HepG2 (cell line): ENCODE measurements around the gene MAN2A1. TPM values are rescaled to one million over a fixed set of nuclear protein-coding genes. Genes with fewer than 3 reads are reported as not detected.
A peak's percentile ranks its signal among the peaks of the same experiment; 100 is the strongest.

Experiments used
- CCAR2 ChIP-seq: fragments of 200-400 bp; formaldehyde crosslinking; optimal IDR thresholded peaks from 2 replicates; pipeline ENCODE3; 2018; ENCODE audit warnings: low read depth, mild to moderate bottlenecking, low read length, moderate library complexity
- FOXA1 ChIP-seq, 2 experiments: fragments of 450-650 bp in 1 of 2; sonication (generic) in 1 of 2; formaldehyde crosslinking in 1 of 2; IDR thresholded peaks; 2 replicates each; pipeline versions ENCODE4 v1.4.0 to v1.6.1; 2016 to 2020; ENCODE audit warnings: missing genetic modification reagents in 1 of 2
- GMEB1 ChIP-seq: sonication (generic); formaldehyde crosslinking; IDR thresholded peaks from 2 replicates; pipeline ENCODE4 v1.5.1; 2020; ENCODE audit warnings: missing genetic modification reagents, mild to moderate bottlenecking, borderline replicate concordance
- MAX ChIP-seq: IDR thresholded peaks from 2 replicates; pipeline ENCODE4 v1.6.1; 2012; ENCODE audit warnings: inconsistent platforms
- PRDM15 ChIP-seq: sonication (generic); formaldehyde crosslinking; IDR thresholded peaks from 2 replicates; pipeline ENCODE4 v1.4.0; 2020; ENCODE audit warnings: missing genetic modification reagents
- REXO4 ChIP-seq: sonication (generic); formaldehyde crosslinking; IDR thresholded peaks from 2 replicates; pipeline ENCODE4 v1.8.0; 2022; ENCODE audit warnings: missing genetic modification reagents, mild to moderate bottlenecking, borderline replicate concordance
- SAP130 ChIP-seq: IDR thresholded peaks from 2 replicates; pipeline ENCODE4 v1.6.1; 2016; ENCODE audit warnings: low read depth
- U2AF1 ChIP-seq: fragments of 200-400 bp; formaldehyde crosslinking; optimal IDR thresholded peaks from 2 replicates; pipeline ENCODE3; 2017; ENCODE audit warnings: mild to moderate bottlenecking, low read depth, low read length
- YEATS2 ChIP-seq: sonication (generic); formaldehyde crosslinking; IDR thresholded peaks from 2 replicates; pipeline ENCODE4 v1.4.0; 2020; ENCODE audit warnings: missing genetic modification reagents, borderline replicate concordance
- ZBTB10 ChIP-seq: sonication (generic); formaldehyde crosslinking; IDR thresholded peaks from 2 replicates; pipeline ENCODE4 v1.4.0; 2020; ENCODE audit warnings: missing genetic modification reagents, borderline replicate concordance
- ZNF138 ChIP-seq: sonication (generic); formaldehyde crosslinking; IDR thresholded peaks from 2 replicates; pipeline ENCODE4 v1.5.0; 2020; ENCODE audit warnings: mild to moderate bottlenecking, low read depth, missing genetic modification reagents
- ZNF414 ChIP-seq: sonication (generic); formaldehyde crosslinking; IDR thresholded peaks from 2 replicates; pipeline ENCODE4 v1.5.0; 2020; ENCODE audit warnings: missing genetic modification reagents
- ZNF616 ChIP-seq: sonication (generic); formaldehyde crosslinking; IDR thresholded peaks from 2 replicates; pipeline ENCODE4 v1.5.0; 2020; ENCODE audit warnings: low read depth, mild to moderate bottlenecking, missing genetic modification reagents
- ZNF713 ChIP-seq: sonication (generic); formaldehyde crosslinking; IDR thresholded peaks from 2 replicates; pipeline ENCODE4 v1.4.0; 2020; ENCODE audit warnings: mild to moderate bottlenecking, missing genetic modification reagents
- ZNF780A ChIP-seq: sonication (generic); formaldehyde crosslinking; IDR thresholded peaks from 2 replicates; pipeline ENCODE4 v1.8.0; 2022; ENCODE audit warnings: mild to moderate bottlenecking, missing genetic modification reagents, moderate library complexity
- ZNF800 ChIP-seq: sonication (generic); formaldehyde crosslinking; IDR thresholded peaks from 2 replicates; pipeline ENCODE4 v1.4.0; 2020; ENCODE audit warnings: missing genetic modification reagents
- ZSCAN22 ChIP-seq: sonication (generic); formaldehyde crosslinking; IDR thresholded peaks from 2 replicates; pipeline ENCODE4 v1.4.0; 2020; ENCODE audit warnings: mild to moderate bottlenecking, missing genetic modification reagents
- polyA plus RNA-seq, 8 experiments: library from polyadenylated mRNA; depleted of rRNA in 3 of 8; stranded (reverse) in 7 of 8; unstranded in 1 of 8; fragments of >200 nt; fragmentation: Illumina TruSeq in 4 of 8; extraction: Trizol in 4 of 8; gene quantifications; 2 replicates each; pipeline versions ENCODE4 v1.2.1 to v1.2.3, GENCODE V29; 2011 to 2016; ENCODE audit warnings: low read depth in 4 of 8, missing spikeins in 1 of 8, mixed read lengths in 1 of 8; ENCODE audit not compliant: insufficient read depth in 1 of 8
- total RNA-seq, 5 experiments: library from RNA; depleted of rRNA; stranded (reverse); fragments of >200 nt; fragmentation: Illumina TruSeq; extraction: Trizol; gene quantifications; 2 replicates each; pipeline ENCODE4 v1.2.3, GENCODE V29; 2016; ENCODE audit warnings: low read depth in 1 of 5

The MAN2A1 gene
- total and polyA plus RNA-seq, 2 of the 13 experiments (the other 11 are each of a cell fraction or from before 2014, with no cell fraction given): 56.2 to 80.5 TPM

- TF ChIP-seq U2AF1: no peak
- TF ChIP-seq CCAR2: no peak
- TF ChIP-seq FOXA1 (IDR thresholded peaks at IDR 0.05): no peak
- TF ChIP-seq FOXA1 (CRISPR knock-in tag; IDR thresholded peaks at IDR 0.05): peak; percentile 57
- TF ChIP-seq SAP130 (CRISPR knock-in tag): peak; percentile 87
- TF ChIP-seq ZNF713 (CRISPR knock-in tag): peak; percentile 82; the same call in 1 of the 2 replicates
- TF ChIP-seq PRDM15 (CRISPR knock-in tag): no peak
- peak; percentile 70 for TF ChIP-seq ZNF800 (CRISPR knock-in tag)
- TF ChIP-seq ZBTB10 (CRISPR knock-in tag): peak; percentile 87; the same call in 1 of the 2 replicates
- 0 out of 2 replicates have a peak, but pooled peaks have one; percentile 47 for TF ChIP-seq ZNF414 (CRISPR knock-in tag)
- peak; percentile 57; the same call in 1 of the 2 replicates for TF ChIP-seq ZNF616 (CRISPR knock-in tag)
- no peak for TF ChIP-seq ZSCAN22 (CRISPR knock-in tag)
- peak; percentile 64 for TF ChIP-seq MAX
- peak; percentile 28; the same call in 1 of the 2 replicates for TF ChIP-seq ZNF138 (CRISPR knock-in tag)
- no peak for TF ChIP-seq REXO4 (CRISPR knock-in tag)
- peak; percentile 55 for TF ChIP-seq YEATS2 (CRISPR knock-in tag)
- 0 out of 2 replicates have a peak, but pooled peaks have one; percentile 15 for TF ChIP-seq GMEB1 (CRISPR knock-in tag)
- no peak for TF ChIP-seq ZNF780A (CRISPR knock-in tag)
Measured at GRCh38 chr5:109688970-109689739, 572 bp upstream of the MAN2A1 start (continued).
